WERI-Rb-1 (cell line): ENCODE data around the gene DCAF17.

Source experiments
- DNase-seq: peaks from one replicate; pipeline ENCODE4 v3.0.0-alpha.2; 2020
- H3K27ac ChIP-seq: fragments of 250-450 bp; sonication (Bioruptor Pico); 2 replicates; pipeline ENCODE4 v1.5.1; 2020; ENCODE audit warnings: mild to moderate bottlenecking, moderate library complexity
- H3K27me3 ChIP-seq: fragments of 250-450 bp; sonication (Bioruptor Pico); 2 replicates; pipeline ENCODE4 v1.5.1; 2021; ENCODE audit warnings: mild to moderate bottlenecking, low read depth, moderate library complexity; ENCODE audit not compliant: insufficient read depth, severe bottlenecking
- H3K36me3 ChIP-seq: fragments of 250-450 bp; sonication (Bioruptor Pico); 2 replicates; pipeline ENCODE4 v1.5.1; 2020; ENCODE audit warnings: mild to moderate bottlenecking, moderate library complexity
- H3K4me3 ChIP-seq: 2 replicates; pipeline ENCODE4 v1.5.1; 2011; ENCODE audit warnings: low read depth, mild to moderate bottlenecking, control low read depth, low read length
- H3K9me3 ChIP-seq: fragments of 250-450 bp; sonication (Bioruptor Pico); 2 replicates; pipeline ENCODE4 v1.5.1; 2021; ENCODE audit warnings: mild to moderate bottlenecking, moderate library complexity; ENCODE audit not compliant: severe bottlenecking
- TF ChIP-seq, protein P1 (sequence below): IDR thresholded peaks from 2 replicates; pipeline ENCODE4 v1.5.1; 2011; ENCODE audit warnings: low read depth, mild to moderate bottlenecking, control low read depth, inconsistent platforms, low read length

Gene DCAF17

DNA sequence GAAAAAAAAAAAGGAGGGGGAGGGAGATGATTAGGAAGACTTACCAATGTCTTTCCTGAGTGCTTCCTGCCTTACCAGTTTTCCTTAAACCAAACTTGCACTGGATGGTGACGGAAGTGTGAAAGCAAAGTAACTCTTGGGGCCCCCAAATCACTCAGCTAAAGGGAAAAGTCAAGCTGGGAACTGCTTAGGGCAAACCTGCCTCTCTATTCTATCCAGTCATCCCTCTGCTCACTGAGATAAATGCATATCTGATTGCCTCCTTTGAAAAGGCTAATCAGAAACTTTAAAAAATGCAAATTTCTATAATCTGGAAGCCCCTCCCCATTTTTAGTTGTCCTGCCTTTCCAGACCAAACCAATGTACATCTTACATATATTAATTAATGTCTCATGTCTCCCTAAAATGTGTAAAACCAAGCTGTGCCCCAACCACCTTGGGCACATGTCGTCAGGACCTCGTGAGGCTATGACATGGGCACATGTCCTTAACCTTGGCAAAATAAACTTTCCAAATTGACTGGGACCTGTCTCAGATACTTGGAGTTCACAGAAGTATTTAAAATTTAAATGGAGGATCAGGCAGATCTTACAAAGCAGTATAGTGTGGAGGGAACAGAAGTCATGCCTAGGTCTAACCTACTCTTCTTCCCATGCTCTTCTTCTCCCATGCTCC, 81.0 kb downstream of the DCAF17 start:
- TF ChIP-seq, protein P1, sequence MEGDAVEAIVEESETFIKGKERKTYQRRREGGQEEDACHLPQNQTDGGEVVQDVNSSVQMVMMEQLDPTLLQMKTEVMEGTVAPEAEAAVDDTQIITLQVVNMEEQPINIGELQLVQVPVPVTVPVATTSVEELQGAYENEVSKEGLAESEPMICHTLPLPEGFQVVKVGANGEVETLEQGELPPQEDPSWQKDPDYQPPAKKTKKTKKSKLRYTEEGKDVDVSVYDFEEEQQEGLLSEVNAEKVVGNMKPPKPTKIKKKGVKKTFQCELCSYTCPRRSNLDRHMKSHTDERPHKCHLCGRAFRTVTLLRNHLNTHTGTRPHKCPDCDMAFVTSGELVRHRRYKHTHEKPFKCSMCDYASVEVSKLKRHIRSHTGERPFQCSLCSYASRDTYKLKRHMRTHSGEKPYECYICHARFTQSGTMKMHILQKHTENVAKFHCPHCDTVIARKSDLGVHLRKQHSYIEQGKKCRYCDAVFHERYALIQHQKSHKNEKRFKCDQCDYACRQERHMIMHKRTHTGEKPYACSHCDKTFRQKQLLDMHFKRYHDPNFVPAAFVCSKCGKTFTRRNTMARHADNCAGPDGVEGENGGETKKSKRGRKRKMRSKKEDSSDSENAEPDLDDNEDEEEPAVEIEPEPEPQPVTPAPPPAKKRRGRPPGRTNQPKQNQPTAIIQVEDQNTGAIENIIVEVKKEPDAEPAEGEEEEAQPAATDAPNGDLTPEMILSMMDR: no peak
- Histone ChIP-seq H3K4me3 (no peak overlapping the region), H3K27ac (no peak overlapping the region)

DNA sequence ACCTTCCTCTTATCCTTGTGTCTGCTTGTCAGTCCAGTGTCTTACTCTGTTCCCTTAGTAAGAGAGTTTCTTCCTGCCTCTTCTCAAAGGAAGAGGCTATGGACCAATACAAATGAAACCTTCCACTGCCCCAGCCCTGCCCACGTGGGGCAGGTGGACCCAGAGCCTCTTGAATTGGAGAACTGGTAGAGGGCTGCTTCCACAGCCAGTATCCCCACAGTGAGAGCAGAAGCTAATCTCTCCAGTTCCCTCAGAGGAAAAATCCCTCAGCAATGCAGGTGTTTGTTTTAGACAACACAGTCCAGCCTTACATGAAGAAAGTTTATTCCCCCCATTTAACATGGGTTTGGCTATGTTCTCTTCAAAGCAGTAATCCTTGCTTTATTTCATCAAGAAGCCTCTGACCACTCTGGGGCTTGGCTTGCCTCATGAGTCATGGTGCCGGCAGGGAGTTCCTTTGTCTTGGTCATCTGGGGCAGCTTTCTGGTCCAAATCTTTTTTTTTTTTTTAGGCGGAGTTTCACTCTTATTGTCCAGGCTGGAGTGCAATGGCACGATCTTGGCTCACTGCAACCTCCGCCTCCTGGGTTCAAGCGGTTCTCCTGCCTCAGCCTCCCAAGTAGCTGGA, 81.8 kb downstream of the DCAF17 start:
- no peak for DNase-seq
- no peaks in the 10 kb centered on the region for H3K27me3 ChIP-seq
- no peak overlapping the region for H3K4me3 ChIP-seq
- H3K27ac ChIP-seq: no peak overlapping the region
- no peaks in the 10 kb centered on the region for H3K36me3 ChIP-seq
- TF ChIP-seq, protein P1: no peak
- H3K9me3 ChIP-seq: no peaks in the 10 kb centered on the region

More for the DNA sequence above, 81.0 kb downstream of the DCAF17 start:
- H3K36me3 ChIP-seq: no peaks in the 10 kb centered on the region
- DNase-seq: no peak
- H3K9me3 ChIP-seq: no peaks in the 10 kb centered on the region
- H3K27me3 ChIP-seq: no peaks in the 10 kb centered on the region

DNA sequence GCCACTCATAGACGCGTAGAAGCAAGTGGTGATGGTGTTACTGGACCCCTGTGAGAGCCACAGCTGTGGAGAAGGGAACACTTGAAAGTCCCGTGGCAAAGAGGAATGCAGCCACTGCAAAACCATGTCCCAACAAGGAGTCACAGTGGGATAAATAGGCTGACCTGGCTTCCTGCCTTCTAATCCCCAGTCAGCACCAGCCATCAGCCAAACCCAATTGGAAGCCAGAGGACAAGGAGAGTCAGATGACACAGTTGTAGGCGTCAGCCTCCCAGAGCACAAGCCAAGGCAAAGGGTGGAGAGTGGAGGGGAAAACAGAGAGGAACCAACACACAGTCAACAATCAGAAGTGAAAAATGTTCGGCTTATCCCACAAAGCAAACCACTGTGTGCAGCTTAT, 82.8 kb downstream of the DCAF17 start:
- DNase-seq: no peak
- TF ChIP-seq, protein P1: no peak
- Histone ChIP-seq H3K9me3 (no peaks in the 10 kb centered on the region), H3K4me3 (no peak overlapping the region), H3K27me3 (no peaks in the 10 kb centered on the region), H3K36me3 (no peaks in the 10 kb centered on the region), H3K27ac (no peak overlapping the region)

DNA sequence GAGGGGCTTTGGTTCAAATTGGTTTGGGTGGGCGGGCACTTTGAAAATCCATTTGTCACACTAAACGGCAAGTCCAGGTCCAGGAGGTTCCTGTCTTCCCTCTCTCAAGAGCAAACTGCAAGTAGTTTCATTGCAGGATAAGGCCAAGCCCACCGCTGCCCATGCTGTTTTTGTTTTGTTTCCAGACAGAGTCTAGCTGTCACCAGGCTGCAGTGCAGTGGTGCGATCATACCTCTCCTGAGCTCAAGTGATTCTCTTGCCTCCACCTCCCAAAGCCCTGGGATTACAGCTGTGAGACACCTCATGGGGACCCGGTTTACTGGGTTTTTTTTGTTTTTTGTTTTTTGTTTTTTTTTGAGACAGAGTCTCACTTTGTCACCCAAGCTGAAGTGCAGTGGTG, 86.4 kb downstream of the DCAF17 start:
- no peaks in the 10 kb centered on the region for H3K36me3 ChIP-seq
- no peaks in the 10 kb centered on the region for H3K9me3 ChIP-seq
- DNase-seq: no peak
- H3K4me3 ChIP-seq: no peak overlapping the region
- H3K27ac ChIP-seq: no peak overlapping the region
- no peaks in the 10 kb centered on the region for H3K27me3 ChIP-seq
- TF ChIP-seq, protein P1: no peak

DNA sequence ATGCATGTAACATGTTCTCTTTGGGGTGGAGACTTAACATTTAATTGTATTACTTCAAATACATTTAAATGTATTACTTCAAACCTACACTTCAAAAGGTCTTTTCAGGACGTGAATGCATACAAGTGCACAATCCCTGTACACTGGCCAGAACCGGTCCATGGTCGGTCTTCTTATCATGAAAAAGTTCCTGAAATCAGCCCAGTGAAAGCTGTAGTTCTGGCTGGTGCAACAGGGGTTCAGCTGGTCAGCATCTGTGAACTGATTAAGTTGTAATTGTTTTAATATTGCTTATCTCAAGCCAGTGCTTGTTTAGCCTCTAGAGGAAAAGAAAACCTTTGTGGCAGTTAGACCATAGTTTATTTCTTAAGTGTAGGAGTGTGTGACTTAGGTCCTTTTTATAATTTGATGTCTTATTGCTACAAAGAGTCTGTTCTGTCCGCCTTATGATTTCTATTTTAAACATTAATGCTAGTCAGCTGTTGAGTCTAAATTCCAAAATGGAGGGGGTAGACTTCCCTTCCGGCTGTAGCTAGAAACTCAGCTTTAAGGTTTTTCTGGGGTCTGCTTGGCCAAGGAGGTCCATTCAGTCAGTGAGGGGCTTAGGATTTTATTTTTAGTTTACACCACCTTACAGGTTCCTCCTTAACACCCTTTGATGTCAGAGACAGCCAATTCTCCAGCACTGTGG, 87.5 kb downstream of the DCAF17 start:
- no peak overlapping the region for H3K27ac ChIP-seq
- H3K36me3 ChIP-seq: no peaks in the 10 kb centered on the region
- H3K27me3 ChIP-seq: no peaks in the 10 kb centered on the region
- peak overlapping the region; percentile 90 for H3K4me3 ChIP-seq
- no peaks in the 10 kb centered on the region for H3K9me3 ChIP-seq
- TF ChIP-seq, protein P1: no peak
- no peak for DNase-seq
